GM21360 (cell line): ENCODE measurements around the gene KCTD19.
A peak's percentile ranks its signal among the peaks of the same experiment; 100 is the strongest.

Experiments
- ATAC-seq: cut with Tn5 transposase; IDR thresholded peaks from one replicate; pipeline ENCODE4 v1.9.1; 2021; ENCODE audit warnings: mild to moderate bottlenecking, moderate library complexity; ENCODE audit not compliant: unreplicated experiment

The KCTD19 gene

DNA sequence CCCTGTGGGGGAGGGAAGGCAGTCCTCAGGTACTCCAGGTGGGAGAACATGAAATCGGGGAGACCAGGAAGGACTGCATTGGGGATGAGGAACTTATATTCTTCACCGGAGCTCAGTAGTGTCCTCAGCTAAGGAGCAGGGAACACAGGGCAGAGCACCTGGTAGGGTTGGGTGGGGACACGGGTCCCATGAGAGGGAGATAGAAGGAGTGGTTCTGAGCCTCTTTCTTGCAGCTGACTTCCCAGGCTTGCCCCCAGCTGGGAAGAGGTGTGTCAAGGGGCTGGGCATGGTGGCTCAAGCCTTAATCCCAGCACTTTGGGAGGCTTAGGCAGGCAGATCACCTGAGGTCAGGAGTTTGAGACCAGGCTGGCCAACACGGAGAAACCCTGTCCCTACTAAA, 81.4 kb downstream of the KCTD19 start:
- no peak for ATAC-seq

- peak; percentile 49 for ATAC-seq
These were observed 82.0 kb downstream of the KCTD19 start for GRCh38 chr16:67244387-67245185.

DNA sequence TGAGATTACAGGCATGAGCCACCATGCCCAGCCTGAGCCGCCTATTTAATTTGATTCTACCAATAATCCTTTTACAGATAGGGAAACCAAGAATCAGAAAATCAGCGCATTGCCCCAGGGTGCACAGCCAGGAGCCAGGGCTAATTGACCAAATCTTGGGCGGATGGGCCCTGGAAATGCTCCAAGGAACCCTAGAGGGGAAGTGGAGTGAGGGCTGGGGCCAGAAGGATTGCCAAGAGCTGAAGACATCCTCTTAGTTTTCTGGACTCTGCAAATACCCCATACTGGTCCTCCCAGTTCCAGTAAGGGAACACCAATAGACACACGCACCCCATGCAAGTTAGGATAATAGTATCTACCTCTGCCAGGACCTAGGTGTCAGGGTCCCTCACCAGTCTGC, 83.1 kb downstream of the KCTD19 start:
- ATAC-seq, result no peak

DNA sequence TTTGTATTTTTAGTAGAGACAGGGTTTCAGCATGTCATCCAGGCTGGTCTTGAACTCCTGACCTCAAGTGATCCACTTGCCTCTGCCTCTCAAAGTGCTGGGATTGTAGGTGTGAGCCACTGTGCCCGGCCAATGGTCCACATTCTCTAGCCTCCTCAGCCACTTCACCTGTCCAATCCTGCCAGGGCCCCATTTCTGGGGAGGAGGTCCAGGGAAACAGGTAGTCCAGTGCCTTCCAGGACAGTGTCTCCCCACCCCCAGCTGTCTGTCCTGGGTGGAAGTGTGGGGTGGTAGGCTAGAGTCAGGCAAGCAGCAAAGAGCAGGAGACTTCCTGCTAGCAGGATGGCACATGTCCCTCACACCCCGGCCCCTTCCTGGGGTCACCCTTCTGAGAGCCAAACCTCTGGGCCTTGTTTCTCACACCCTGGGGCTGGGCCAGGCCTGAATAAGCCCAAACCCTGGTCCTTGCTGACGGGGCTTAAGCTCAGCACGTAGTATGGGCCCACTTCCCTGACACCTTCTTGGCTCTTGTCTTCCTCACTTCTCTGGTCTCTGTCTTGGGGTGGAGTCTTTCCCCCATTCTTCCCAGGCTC, 84.3 kb downstream of the KCTD19 start:
- ATAC-seq, result no peak

GRCh38 chr16:67241008-67241900, 85.3 kb downstream of the KCTD19 start:
- ATAC-seq, result no peak

DNA sequence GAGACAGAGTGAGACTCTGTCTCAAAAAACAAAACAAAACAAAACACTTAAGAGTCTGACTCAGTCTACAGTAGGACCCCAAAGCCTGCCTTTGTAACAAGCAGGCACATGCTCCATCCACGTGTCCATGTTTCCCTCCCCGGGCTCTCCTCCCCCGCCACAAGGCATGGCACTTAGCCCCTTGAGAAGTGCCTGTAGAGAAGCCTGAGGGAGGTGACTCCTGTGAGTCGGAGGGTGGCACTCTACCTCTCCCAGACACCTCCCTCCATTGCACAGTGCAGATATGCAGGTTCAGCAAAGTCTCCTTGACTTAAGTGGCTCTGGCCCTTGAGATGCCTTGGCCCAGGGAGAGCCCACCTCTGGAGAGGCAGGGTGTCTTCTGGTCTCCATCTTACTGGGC, 86.0 kb downstream of the KCTD19 start:
- no peak for ATAC-seq
